Caco-2 (cell line): ENCODE results near the gene GLIS1. TPM values are rescaled to one million over a fixed set of nuclear protein-coding genes. Genes with fewer than 3 reads are reported as not detected.

Source experiments
- BruUV-seq: library from RNA; stranded (reverse); fragments of 400-500 nt; replicated peaks from 2 replicates; lab custom pipeline; 2021; lab: Mats Ljungman, UMichigan
- CTCF ChIA-PET: fragments of 300-600 bp; sonication (Branson Sonifier 250); formaldehyde crosslinking; loops from one replicate; lab custom pipeline; 2022; ENCODE audit warnings: antibody characterized with exemption; lab: Charles Lee
- POLR2A ChIA-PET: fragments of 300-600 bp; sonication (Branson Sonifier 250); formaldehyde crosslinking; loops from one replicate; lab custom pipeline; 2022; ENCODE audit warnings: antibody characterized with exemption; lab: Charles Lee
- DNase-seq, 2 experiments: peaks; one replicate each; pipeline versions ENCODE4 v3.0.0 to v3.0.0-alpha.2; 2020 to 2022
- H3K27me3 ChIP-seq: replicated peaks from 2 replicates; pipeline ENCODE4 v1.6.0; 2011; ENCODE audit warnings: low read length; ENCODE audit not compliant: control insufficient read depth, insufficient read depth
- H3K36me3 ChIP-seq: 2 replicates; pipeline ENCODE4 v1.5.1; 2011; ENCODE audit warnings: low read length; ENCODE audit not compliant: control insufficient read depth, insufficient read depth
- H3K4me1 ChIP-seq: fragments of 250-450 bp; sonication (Bioruptor Pico); 2 replicates; pipeline ENCODE4 v1.5.1; 2020; ENCODE audit warnings: mild to moderate bottlenecking
- H3K4me3 ChIP-seq: 2 replicates; pipeline ENCODE4 v1.5.1; 2011; ENCODE audit warnings: low read depth, mild to moderate bottlenecking, control low read depth, low read length
- H3K9me3 ChIP-seq: fragments of 250-450 bp; sonication (Bioruptor Pico); 2 replicates; pipeline ENCODE4 v1.5.1; 2020; ENCODE audit warnings: mild to moderate bottlenecking, moderate library complexity
- H3K27ac Mint-ChIP-seq: one replicate; pipeline ENCODE4 v1.8.0; 2022; ENCODE audit warnings: mixed read lengths; ENCODE audit not compliant: unreplicated experiment
- H3K27me3 Mint-ChIP-seq: one replicate; pipeline ENCODE4 v1.8.0; 2022; ENCODE audit warnings: mixed read lengths; ENCODE audit not compliant: insufficient read depth, unreplicated experiment
- H3K36me3 Mint-ChIP-seq: one replicate; pipeline ENCODE4 v1.8.0; 2022; ENCODE audit warnings: mild to moderate bottlenecking, mixed read lengths; ENCODE audit not compliant: insufficient read depth, unreplicated experiment
- H3K4me1 Mint-ChIP-seq: one replicate; pipeline ENCODE4 v1.8.0; 2022; ENCODE audit warnings: low read depth, mixed read lengths; ENCODE audit not compliant: unreplicated experiment
- H3K4me3 Mint-ChIP-seq: one replicate; pipeline ENCODE4 v1.8.0; 2022; ENCODE audit warnings: mild to moderate bottlenecking, moderate library complexity, mixed read lengths; ENCODE audit not compliant: unreplicated experiment
- H3K9me3 Mint-ChIP-seq: one replicate; pipeline ENCODE4 v1.8.0; 2022; ENCODE audit warnings: mixed read lengths; ENCODE audit not compliant: unreplicated experiment
- intact Hi-C: fragments of 100-400 bp; cut with micrococcal nuclease; formaldehyde crosslinking; loops from one replicate; pipeline ENCODE4 v1.10.0; 2022; ENCODE audit not compliant: unreplicated experiment
- total RNA-seq: library from RNA; stranded (reverse); gene quantifications from 2 replicates; pipeline ENCODE4 v1.2.3, GENCODE V29; 2022
- TF ChIP-seq, protein P1 (sequence below), 2 experiments: fragments of 200-600 bp in 1 of 2; IDR thresholded peaks; 1 replicate in 1 of 2; 2 replicates in 1 of 2; pipeline versions ENCODE4 v1.5.1 to v1.8.0; 2011 to 2022; ENCODE audit warnings: antibody characterized with exemption in 1 of 2, control low read depth in 1 of 2, inconsistent platforms in 1 of 2, low read depth in 1 of 2, low read length in 1 of 2, mild to moderate bottlenecking in 1 of 2, moderate library complexity in 1 of 2; ENCODE audit not compliant: insufficient read depth in 1 of 2, severe bottlenecking in 1 of 2, unreplicated experiment in 1 of 2

Gene GLIS1
- total RNA-seq, 1 experiment from 2014 or later, result not detected

DNA sequence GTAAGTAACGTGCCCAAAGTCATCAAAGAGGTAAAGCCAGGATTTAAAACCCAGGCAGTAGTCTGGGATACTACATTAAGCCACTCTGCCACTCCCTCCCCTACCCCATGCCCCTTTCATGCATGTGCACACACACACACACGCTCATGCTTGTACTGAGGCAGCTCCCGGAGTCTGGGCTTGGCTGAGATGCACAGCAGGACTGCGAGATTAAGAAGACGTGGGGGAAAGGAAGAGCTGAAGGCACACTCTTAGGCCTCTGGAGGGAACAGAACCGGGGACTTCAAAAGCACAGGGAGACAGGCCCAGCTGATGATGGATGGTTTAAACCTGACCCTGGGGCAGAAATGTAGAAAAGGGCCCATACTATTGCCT, 98.3 kb downstream of the GLIS1 start:
- no peaks in the 10 kb centered on the region for H3K4me1 ChIP-seq
- H3K4me3 ChIP-seq, result no peak overlapping the region
- H3K4me1 Mint-ChIP-seq, result no peaks in the 10 kb centered on the region
- POLR2A ChIA-PET, result no interaction called here
- CTCF ChIA-PET, result no interaction called here
- no peaks in the 10 kb centered on the region for H3K27me3 Mint-ChIP-seq
- H3K36me3 ChIP-seq, result no peaks in the 10 kb centered on the region
- no peak overlapping the region for H3K4me3 Mint-ChIP-seq
- H3K27me3 ChIP-seq, result no peaks in the 10 kb centered on the region
- no peaks in the 10 kb centered on the region for H3K9me3 ChIP-seq
- no peaks in the 10 kb centered on the region for H3K36me3 Mint-ChIP-seq
- no peak for DNase-seq
- no peaks in the 10 kb centered on the region for H3K9me3 Mint-ChIP-seq
- BruUV-seq, result no TSS peak
- TF ChIP-seq, protein P1, sequence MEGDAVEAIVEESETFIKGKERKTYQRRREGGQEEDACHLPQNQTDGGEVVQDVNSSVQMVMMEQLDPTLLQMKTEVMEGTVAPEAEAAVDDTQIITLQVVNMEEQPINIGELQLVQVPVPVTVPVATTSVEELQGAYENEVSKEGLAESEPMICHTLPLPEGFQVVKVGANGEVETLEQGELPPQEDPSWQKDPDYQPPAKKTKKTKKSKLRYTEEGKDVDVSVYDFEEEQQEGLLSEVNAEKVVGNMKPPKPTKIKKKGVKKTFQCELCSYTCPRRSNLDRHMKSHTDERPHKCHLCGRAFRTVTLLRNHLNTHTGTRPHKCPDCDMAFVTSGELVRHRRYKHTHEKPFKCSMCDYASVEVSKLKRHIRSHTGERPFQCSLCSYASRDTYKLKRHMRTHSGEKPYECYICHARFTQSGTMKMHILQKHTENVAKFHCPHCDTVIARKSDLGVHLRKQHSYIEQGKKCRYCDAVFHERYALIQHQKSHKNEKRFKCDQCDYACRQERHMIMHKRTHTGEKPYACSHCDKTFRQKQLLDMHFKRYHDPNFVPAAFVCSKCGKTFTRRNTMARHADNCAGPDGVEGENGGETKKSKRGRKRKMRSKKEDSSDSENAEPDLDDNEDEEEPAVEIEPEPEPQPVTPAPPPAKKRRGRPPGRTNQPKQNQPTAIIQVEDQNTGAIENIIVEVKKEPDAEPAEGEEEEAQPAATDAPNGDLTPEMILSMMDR (IDR thresholded peaks at IDR 0.05; ENCODE audit: insufficient read depth in 1 of 2, low read depth in 1 of 2, low read length in 1 of 2, severe bottlenecking in 1 of 2, unreplicated experiment in 1 of 2), result no peak
- H3K27ac Mint-ChIP-seq, result no peak overlapping the region
- intact Hi-C loops, result no loop called here

DNA sequence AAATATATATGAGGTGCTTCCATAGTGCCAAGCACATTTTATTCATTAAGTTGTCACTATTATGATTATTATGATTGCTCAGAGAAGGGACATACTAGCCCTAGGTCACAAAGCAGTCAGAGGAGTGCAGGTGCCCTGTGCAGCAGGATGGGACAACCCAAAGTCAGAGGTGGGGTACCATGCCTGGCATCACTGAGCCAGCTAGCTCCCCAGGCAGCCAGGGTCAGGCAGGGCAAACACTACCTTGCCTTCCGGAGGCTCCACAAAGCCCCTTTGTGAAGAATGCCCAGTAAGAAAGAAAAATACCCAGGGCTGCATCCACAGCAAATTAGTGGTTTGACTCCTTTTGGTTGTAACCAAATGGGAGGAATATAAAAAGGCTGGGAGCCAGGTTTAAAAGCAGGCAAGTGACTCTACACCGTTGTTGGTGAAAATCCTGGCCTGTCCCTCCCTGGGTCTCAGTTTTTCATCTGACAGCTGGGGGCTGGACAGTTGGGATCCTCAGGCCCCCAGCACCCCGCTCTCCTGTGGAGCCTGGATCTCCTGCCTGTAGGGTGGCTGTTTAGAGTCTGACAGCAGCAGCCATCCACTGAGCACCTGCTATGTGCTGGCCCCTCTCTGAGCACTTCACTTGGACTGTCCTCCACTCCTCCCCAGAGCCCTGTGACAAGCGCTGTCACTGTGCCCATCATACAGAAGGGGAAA, 98.8 kb downstream of the GLIS1 start:
- no peaks in the 10 kb centered on the region for H3K4me1 ChIP-seq
- H3K36me3 Mint-ChIP-seq, result no peaks in the 10 kb centered on the region
- ChIA-PET POLR2A (no interaction called here), CTCF (no interaction called here)
- H3K27me3 ChIP-seq, result no peaks in the 10 kb centered on the region
- no peaks in the 10 kb centered on the region for H3K36me3 ChIP-seq
- no peak overlapping the region for H3K27ac Mint-ChIP-seq
- H3K9me3 ChIP-seq, result no peaks in the 10 kb centered on the region
- intact Hi-C loops, result no loop called here
- TF ChIP-seq, protein P1 (IDR thresholded peaks at IDR 0.05; ENCODE audit: insufficient read depth in 1 of 2, low read depth in 1 of 2, low read length in 1 of 2, severe bottlenecking in 1 of 2, unreplicated experiment in 1 of 2), result no peak
- no peak overlapping the region for H3K4me3 ChIP-seq
- peaks cover 3% of the 10 kb centered on the region for H3K27me3 Mint-ChIP-seq
- no TSS peak for BruUV-seq
- no peak overlapping the region for H3K4me3 Mint-ChIP-seq
- H3K9me3 Mint-ChIP-seq, result no peaks in the 10 kb centered on the region
- H3K4me1 Mint-ChIP-seq, result no peaks in the 10 kb centered on the region
- DNase-seq, result no peak

DNA sequence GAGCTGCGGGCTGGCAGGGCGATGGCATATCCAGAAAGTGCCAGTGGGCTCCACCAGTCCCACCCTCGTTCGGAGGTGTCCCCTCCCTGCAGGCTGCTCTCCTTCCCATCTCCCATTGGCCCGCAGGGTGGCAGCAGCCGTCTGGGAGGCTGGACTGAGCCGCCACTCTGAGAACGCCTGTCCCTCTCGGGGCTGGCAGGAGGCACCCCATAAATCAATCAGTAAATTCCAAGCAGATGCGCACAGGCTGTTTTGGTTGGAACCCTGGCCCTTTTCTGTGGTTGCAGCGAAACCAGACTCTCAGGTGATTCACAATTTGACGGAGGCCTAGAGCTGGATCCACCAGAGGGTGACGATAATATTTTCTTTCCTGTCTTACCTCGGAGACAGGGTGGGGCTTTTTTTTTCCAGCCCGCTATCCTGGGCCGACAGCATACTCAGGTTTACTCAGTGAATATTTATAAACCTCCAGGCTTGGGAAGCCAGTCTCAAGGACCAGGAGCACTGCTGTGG, 99.7 kb downstream of the GLIS1 start:
- ChIA-PET CTCF (no interaction called here), POLR2A (no interaction called here)
- intact Hi-C loops, result no loop called here
- H3K4me1 Mint-ChIP-seq, result no peaks in the 10 kb centered on the region
- H3K27ac Mint-ChIP-seq, result no peak overlapping the region
- TF ChIP-seq, protein P1 (IDR thresholded peaks at IDR 0.05; ENCODE audit: insufficient read depth in 1 of 2, low read depth in 1 of 2, low read length in 1 of 2, severe bottlenecking in 1 of 2, unreplicated experiment in 1 of 2), result peak in 1 of 2 experiments; percentile 9
- H3K4me3 Mint-ChIP-seq, result no peak overlapping the region
- Histone ChIP-seq H3K4me3 (no peak overlapping the region), H3K36me3 (no peaks in the 10 kb centered on the region), H3K27me3 (no peaks in the 10 kb centered on the region), H3K4me1 (no peaks in the 10 kb centered on the region), H3K9me3 (no peaks in the 10 kb centered on the region)
- peaks cover 3% of the 10 kb centered on the region for H3K27me3 Mint-ChIP-seq
- DNase-seq, result peak in 1 of 2 experiments; percentile 5
- H3K9me3 Mint-ChIP-seq, result no peaks in the 10 kb centered on the region
- BruUV-seq, result no TSS peak
- no peaks in the 10 kb centered on the region for H3K36me3 Mint-ChIP-seq
